T-helper 2 cell treated with Interferon-gamma antibody and Interleukin-4, amounts not matched to agents 5 μg/mL and 100 μg/mL, for 36 hours (primary cell): ENCODE measurements around the gene PIPOX.
A peak's percentile ranks its signal among the peaks of the same experiment; 100 is the strongest.

Source experiments
- DNase-seq: peaks from one replicate; pipeline ENCODE4 v3.0.0; 2021; ENCODE audit warnings: low spot score
- H3K27ac Mint-ChIP-seq: one replicate; pipeline ENCODE4 v1.8.0; 2021; ENCODE audit warnings: mild to moderate bottlenecking, mixed read lengths
- H3K27me3 Mint-ChIP-seq: one replicate; pipeline ENCODE4 v1.8.0; 2021; ENCODE audit warnings: low read depth, mixed read lengths
- H3K36me3 Mint-ChIP-seq: one replicate; pipeline ENCODE4 v1.8.0; 2021; ENCODE audit warnings: low read depth, mixed read lengths
- H3K4me1 Mint-ChIP-seq: one replicate; pipeline ENCODE4 v1.8.0; 2021; ENCODE audit warnings: low read depth, mixed read lengths
- H3K4me3 Mint-ChIP-seq: one replicate; pipeline ENCODE4 v1.8.0; 2022; ENCODE audit warnings: mild to moderate bottlenecking, moderate library complexity, mixed read lengths
- H3K9me3 Mint-ChIP-seq: one replicate; pipeline ENCODE4 v1.8.0; 2021; ENCODE audit warnings: mixed read lengths

The PIPOX gene

GRCh38 chr17:29066047-29066446, 23.1 kb downstream of the PIPOX start:
- H3K27me3 Mint-ChIP-seq = peaks cover 4% of the 10 kb centered on the region
- no peaks in the 10 kb centered on the region for H3K36me3 Mint-ChIP-seq
- no peak overlapping the region for H3K4me3 Mint-ChIP-seq
- DNase-seq = no peak
- H3K27ac Mint-ChIP-seq = no peak overlapping the region
- no peaks in the 10 kb centered on the region for H3K4me1 Mint-ChIP-seq
- no peaks in the 10 kb centered on the region for H3K9me3 Mint-ChIP-seq

- no peak overlapping the region for H3K27ac Mint-ChIP-seq
- no peaks in the 10 kb centered on the region for H3K36me3 Mint-ChIP-seq
- no peak overlapping the region for H3K4me3 Mint-ChIP-seq
- DNase-seq = no peak
- no peaks in the 10 kb centered on the region for H3K9me3 Mint-ChIP-seq
- no peaks in the 10 kb centered on the region for H3K4me1 Mint-ChIP-seq
- H3K27me3 Mint-ChIP-seq = peaks cover 4% of the 10 kb centered on the region
Observed at GRCh38 chr17:29066606-29067005, 23.7 kb downstream of the PIPOX start.

GRCh38 chr17:29068818-29069217, 25.9 kb downstream of the PIPOX start:
- no peaks in the 10 kb centered on the region for H3K36me3 Mint-ChIP-seq
- no peaks in the 10 kb centered on the region for H3K27me3 Mint-ChIP-seq
- H3K9me3 Mint-ChIP-seq = no peaks in the 10 kb centered on the region
- H3K4me3 Mint-ChIP-seq = no peak overlapping the region
- DNase-seq = no peak
- no peak overlapping the region for H3K27ac Mint-ChIP-seq
- H3K4me1 Mint-ChIP-seq = no peaks in the 10 kb centered on the region

- H3K27me3 Mint-ChIP-seq = no peaks in the 10 kb centered on the region
- H3K4me3 Mint-ChIP-seq = no peak overlapping the region
- H3K4me1 Mint-ChIP-seq = no peaks in the 10 kb centered on the region
- H3K27ac Mint-ChIP-seq = no peak overlapping the region
- H3K9me3 Mint-ChIP-seq = no peaks in the 10 kb centered on the region
- no peaks in the 10 kb centered on the region for H3K36me3 Mint-ChIP-seq
- no peak for DNase-seq
Observed at GRCh38 chr17:29069526-29070041, 26.6 kb downstream of the PIPOX start.

GRCh38 chr17:29070308-29070707, 27.4 kb downstream of the PIPOX start:
- H3K9me3 Mint-ChIP-seq = no peaks in the 10 kb centered on the region
- H3K27ac Mint-ChIP-seq = no peak overlapping the region
- no peaks in the 10 kb centered on the region for H3K4me1 Mint-ChIP-seq
- DNase-seq = no peak
- H3K36me3 Mint-ChIP-seq = no peaks in the 10 kb centered on the region
- no peak overlapping the region for H3K4me3 Mint-ChIP-seq
- no peaks in the 10 kb centered on the region for H3K27me3 Mint-ChIP-seq

- H3K27ac Mint-ChIP-seq = no peak overlapping the region
Observed at GRCh38 chr17:29070781-29071180, 27.8 kb downstream of the PIPOX start.

GRCh38 chr17:29071303-29071702, 28.4 kb downstream of the PIPOX start:
- no peaks in the 10 kb centered on the region for H3K27me3 Mint-ChIP-seq
- H3K9me3 Mint-ChIP-seq = no peaks in the 10 kb centered on the region
- no peak for DNase-seq
- no peaks in the 10 kb centered on the region for H3K36me3 Mint-ChIP-seq
- no peak overlapping the region for H3K27ac Mint-ChIP-seq
- H3K4me1 Mint-ChIP-seq = no peaks in the 10 kb centered on the region
- H3K4me3 Mint-ChIP-seq = no peak overlapping the region

More at GRCh38 chr17:29070781-29071180, 27.8 kb downstream of the PIPOX start:
- no peak for DNase-seq
- H3K36me3 Mint-ChIP-seq = no peaks in the 10 kb centered on the region
- H3K27me3 Mint-ChIP-seq = no peaks in the 10 kb centered on the region
- H3K4me3 Mint-ChIP-seq = no peak overlapping the region
- H3K4me1 Mint-ChIP-seq = no peaks in the 10 kb centered on the region
- H3K9me3 Mint-ChIP-seq = no peaks in the 10 kb centered on the region

GRCh38 chr17:29073045-29073444, 30.1 kb downstream of the PIPOX start:
- no peaks in the 10 kb centered on the region for H3K27me3 Mint-ChIP-seq
- peaks cover 2% of the 10 kb centered on the region for H3K36me3 Mint-ChIP-seq
- H3K4me1 Mint-ChIP-seq = no peaks in the 10 kb centered on the region
- no peaks in the 10 kb centered on the region for H3K9me3 Mint-ChIP-seq
- peak overlapping the region; percentile 17 for H3K27ac Mint-ChIP-seq
- H3K4me3 Mint-ChIP-seq = no peak overlapping the region
- no peak for DNase-seq

GRCh38 chr17:29073520-29073919, 30.6 kb downstream of the PIPOX start:
- no peak for DNase-seq
- Mint-ChIP-seq H3K27me3 (no peaks in the 10 kb centered on the region), H3K4me3 (no peak overlapping the region), H3K27ac (peak overlapping the region; percentile 17), H3K4me1 (no peaks in the 10 kb centered on the region), H3K36me3 (peaks cover 2% of the 10 kb centered on the region), H3K9me3 (no peaks in the 10 kb centered on the region)

- DNase-seq = no peak
- H3K4me1 Mint-ChIP-seq = no peaks in the 10 kb centered on the region
- H3K27me3 Mint-ChIP-seq = no peaks in the 10 kb centered on the region
- no peak overlapping the region for H3K4me3 Mint-ChIP-seq
- H3K27ac Mint-ChIP-seq = no peak overlapping the region
- no peaks in the 10 kb centered on the region for H3K9me3 Mint-ChIP-seq
- peaks cover 2% of the 10 kb centered on the region for H3K36me3 Mint-ChIP-seq
Observed at GRCh38 chr17:29074488-29074887, 31.5 kb downstream of the PIPOX start.

GRCh38 chr17:29076087-29076486, 33.1 kb downstream of the PIPOX start:
- no peak for DNase-seq
- H3K4me1 Mint-ChIP-seq = no peaks in the 10 kb centered on the region
- peaks cover 7% of the 10 kb centered on the region for H3K36me3 Mint-ChIP-seq
- H3K27me3 Mint-ChIP-seq = no peaks in the 10 kb centered on the region
- no peaks in the 10 kb centered on the region for H3K9me3 Mint-ChIP-seq
- no peak overlapping the region for H3K4me3 Mint-ChIP-seq
- H3K27ac Mint-ChIP-seq = no peak overlapping the region

GRCh38 chr17:29076722-29077121, 33.8 kb downstream of the PIPOX start:
- no peaks in the 10 kb centered on the region for H3K9me3 Mint-ChIP-seq
- H3K27me3 Mint-ChIP-seq = no peaks in the 10 kb centered on the region
- no peak overlapping the region for H3K4me3 Mint-ChIP-seq
- peaks cover 13% of the 10 kb centered on the region for H3K36me3 Mint-ChIP-seq
- no peak for DNase-seq
- no peak overlapping the region for H3K27ac Mint-ChIP-seq
- no peaks in the 10 kb centered on the region for H3K4me1 Mint-ChIP-seq

GRCh38 chr17:29077320-29077719, 34.4 kb downstream of the PIPOX start:
- no peak for DNase-seq
- Mint-ChIP-seq H3K27ac (no peak overlapping the region), H3K9me3 (no peaks in the 10 kb centered on the region), H3K4me3 (no peak overlapping the region), H3K4me1 (no peaks in the 10 kb centered on the region), H3K36me3 (peaks cover 14% of the 10 kb centered on the region), H3K27me3 (no peaks in the 10 kb centered on the region)

GRCh38 chr17:29078183-29079045, 35.5 kb downstream of the PIPOX start:
- H3K4me3 Mint-ChIP-seq = no peak overlapping the region
- H3K36me3 Mint-ChIP-seq = peaks cover 14% of the 10 kb centered on the region
- H3K9me3 Mint-ChIP-seq = no peaks in the 10 kb centered on the region
- H3K4me1 Mint-ChIP-seq = no peaks in the 10 kb centered on the region
- no peak overlapping the region for H3K27ac Mint-ChIP-seq
- no peak for DNase-seq
- no peaks in the 10 kb centered on the region for H3K27me3 Mint-ChIP-seq

GRCh38 chr17:29079433-29079832, 36.5 kb downstream of the PIPOX start:
- no peak overlapping the region for H3K4me3 Mint-ChIP-seq
- no peaks in the 10 kb centered on the region for H3K27me3 Mint-ChIP-seq
- H3K9me3 Mint-ChIP-seq = no peaks in the 10 kb centered on the region
- no peak overlapping the region for H3K27ac Mint-ChIP-seq
- no peaks in the 10 kb centered on the region for H3K4me1 Mint-ChIP-seq
- DNase-seq = no peak
- peaks cover 16% of the 10 kb centered on the region for H3K36me3 Mint-ChIP-seq
